NK-92 treated with Interleukin-12 subunit alpha and Interleukin-12 subunit beta, amount 100 ng/mL, for 24 hours (cell line): ENCODE data around the gene ERBB4.

ENCODE experiments used
- DNase-seq: peaks from one replicate; lab custom pipeline; 2025; lab: John Stamatoyannopoulos, UW

Gene ERBB4

DNA sequence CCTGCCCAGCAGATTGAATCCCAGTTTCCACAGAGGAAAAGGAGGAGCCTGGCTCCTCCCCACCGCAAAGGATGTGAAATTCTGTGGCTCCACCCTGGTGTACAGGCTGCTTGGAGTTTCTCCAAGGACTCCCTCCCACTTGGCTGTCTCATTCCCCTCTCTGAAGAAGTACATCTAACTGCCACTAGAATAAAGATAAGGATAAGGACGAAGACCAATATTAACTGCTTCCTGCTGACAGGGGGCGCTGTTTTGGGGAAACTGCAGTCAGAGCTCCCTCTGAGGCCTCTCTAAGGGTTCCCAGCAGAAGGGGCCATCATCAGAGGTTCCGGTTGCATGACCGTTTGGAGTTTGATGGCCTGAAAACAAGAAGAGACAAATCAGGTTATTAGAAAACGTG is 1191.3 kb downstream of the ERBB4 start:
- DNase-seq, result no peak

GRCh38 chr2:211344289-211344688 is 1194.3 kb downstream of the ERBB4 start:
- DNase-seq, result no peak

DNA sequence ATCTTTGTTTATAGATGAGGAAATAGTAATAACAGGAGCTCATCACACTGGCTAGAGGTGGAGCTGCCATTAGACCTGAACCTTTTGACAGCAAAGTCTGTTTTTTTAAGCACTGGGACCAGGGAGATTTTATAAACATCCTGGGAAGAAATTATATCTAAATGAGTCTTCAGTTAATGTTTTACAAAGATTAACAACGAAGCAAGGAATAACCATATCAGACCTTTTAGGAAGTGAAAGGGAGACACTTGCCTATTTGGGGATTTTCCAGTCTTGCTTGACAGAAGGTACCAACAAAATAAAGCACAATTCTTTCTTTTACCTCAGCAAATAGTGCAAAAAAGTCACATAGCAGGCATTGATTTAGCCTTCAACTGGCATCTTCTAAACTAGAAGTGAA is 1205.2 kb downstream of the ERBB4 start:
- DNase-seq, result no peak

GRCh38 chr2:211331736-211332135 is 1206.9 kb downstream of the ERBB4 start:
- no peak for DNase-seq

DNA sequence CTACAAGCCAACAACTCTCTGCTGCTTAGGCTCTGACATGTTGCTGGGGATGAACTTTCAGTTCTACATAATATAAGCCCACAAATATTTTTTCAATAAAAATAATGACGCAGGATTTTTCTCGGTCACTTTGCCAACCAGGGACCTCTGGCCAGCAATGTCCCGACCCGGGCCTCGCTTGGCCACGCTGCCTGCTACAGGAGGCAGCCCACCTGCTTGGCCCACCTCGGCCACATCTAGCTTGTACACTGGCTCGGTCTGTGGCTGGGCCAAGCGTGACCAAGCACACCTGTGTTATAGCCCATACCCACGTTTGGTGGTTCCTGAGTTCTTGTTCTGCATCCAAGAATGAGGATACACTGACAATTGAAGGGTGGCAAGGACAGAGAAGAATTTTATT is 1208.7 kb downstream of the ERBB4 start:
- DNase-seq, result no peak

DNA sequence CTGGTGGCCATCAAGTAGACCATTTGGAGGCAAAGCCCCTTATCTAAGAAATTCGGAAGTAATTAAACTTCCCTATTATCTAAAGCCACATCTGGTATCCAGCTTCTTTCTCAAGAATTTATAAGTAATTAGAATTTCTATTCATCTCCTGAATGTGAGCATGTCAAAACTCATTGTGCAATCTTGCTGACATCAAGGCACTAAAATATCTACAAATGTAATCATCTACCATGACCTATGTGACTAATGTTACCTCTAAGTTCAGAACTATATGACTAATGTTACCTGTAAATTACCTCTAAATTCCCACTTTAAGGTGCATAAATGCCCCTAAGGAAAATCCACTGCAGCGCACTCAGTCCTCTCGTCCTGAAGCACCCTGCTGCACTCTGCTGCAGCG is 1209.2 kb downstream of the ERBB4 start:
- DNase-seq, result no peak

- DNase-seq, result no peak
These were observed 1210.5 kb downstream of the ERBB4 start for GRCh38 chr2:211328126-211328525.
